Esophagus muscularis mucosa (tissue), 4 donors: ENCODE results near the gene POLK. TPM values are rescaled to one million over a fixed set of nuclear protein-coding genes. Genes with fewer than 3 reads are reported as not detected.

Experiments
- DNase-seq: peaks from one replicate; pipeline ENCODE4 v3.0.0-alpha.2; 2017; ENCODE audit errors: extremely low spot score
- H3K27ac ChIP-seq, 4 donors: fragments of 200-600 bp; sonication (generic); replicated peaks in 1 of 4; 1 replicate in 3 of 4; 2 replicates in 1 of 4; pipeline ENCODE4 v1.5.1; 2016 to 2019; ENCODE audit warnings: mild to moderate bottlenecking in 1 of 4
- H3K27me3 ChIP-seq, 4 donors: fragments of 200-600 bp; sonication (generic); one replicate each; pipeline versions ENCODE4 v1.5.1 to v1.6.0; 2016 to 2019
- H3K36me3 ChIP-seq, 4 donors: fragments of 200-600 bp; sonication (generic); one replicate each; pipeline ENCODE4 v1.5.1; 2016 to 2019
- H3K4me1 ChIP-seq, 4 donors: fragments of 200-600 bp; sonication (generic); one replicate each; pipeline ENCODE4 v1.5.1; 2016 to 2019
- H3K4me3 ChIP-seq, 4 donors: fragments of 200-600 bp; sonication (generic); 1 replicate in 2 of 4; 2 replicates in 2 of 4; pipeline ENCODE4 v1.5.1; 2016 to 2019; ENCODE audit warnings: mild to moderate bottlenecking in 4 of 4, moderate library complexity in 1 of 4
- H3K9me3 ChIP-seq, 4 donors: fragments of 200-600 bp; sonication (generic); 1 replicate in 3 of 4; 2 replicates in 1 of 4; pipeline ENCODE4 v1.5.1; 2016 to 2019
- CTCF ChIP-seq, 3 experiments: fragments of 200-600 bp in 2 of 3; fragments of 450-650 bp in 1 of 3; sonication (generic) in 2 of 3; IDR thresholded peaks; one replicate each; pipeline ENCODE4 v1.5.1; 2017 to 2019; ENCODE audit warnings: antibody characterized with exemption in 3 of 3, mild to moderate bottlenecking in 2 of 3, moderate library complexity in 1 of 3
- EP300 ChIP-seq: sonication (generic); formaldehyde crosslinking; IDR thresholded peaks from one replicate; pipeline ENCODE4 v1.6.1; 2017; ENCODE audit warnings: antibody characterized with exemption
- POLR2A ChIP-seq: fragments of 450-650 bp; IDR thresholded peaks from one replicate; pipeline ENCODE4 v1.6.1; 2017; ENCODE audit warnings: antibody characterized with exemption, moderate library complexity, mild to moderate bottlenecking, low read depth
- POLR2AphosphoS5 ChIP-seq, 2 donors: sonication (generic); formaldehyde crosslinking; IDR thresholded peaks; one replicate each; pipeline ENCODE4 v1.6.1; 2017; ENCODE audit warnings: antibody characterized with exemption in 2 of 2
- WGBS: methylation state at CpG from one replicate; pipeline ENCODE4 v1.1.5; 2018; 5-methylcytosine and 5-hydroxymethylcytosine counted together
- intact Hi-C: fragments of 100-400 bp; cut with DNase I; formaldehyde crosslinking; loops from one replicate; pipeline ENCODE4 v1.15.1; 2023
- total RNA-seq, 4 donors: library from RNA; depleted of rRNA; stranded (reverse); fragments of >200 nt; gene quantifications; one replicate each; pipeline versions ENCODE4 v1.1.0 to v1.2.1, GENCODE V29; 2016

Gene POLK
- total RNA-seq, 4 donors from 2014 or later, result 22.6 to 37.0 (median 32.3) TPM

- Histone ChIP-seq H3K36me3 (no peaks in the 10 kb centered on the region), H3K27ac (no peak overlapping the region), H3K4me1 (peaks cover 16 to 37% (median 31%) of the 10 kb centered on the region in 4 donors), H3K9me3 (peaks cover 0 to 10% (median 5%) of the 10 kb centered on the region in 4 donors), H3K4me3 (no peak overlapping the region), H3K27me3 (no peaks in the 10 kb centered on the region)
- intact Hi-C loops, result no loop called here
- no peak for DNase-seq
- TF ChIP-seq EP300 (no peak), POLR2A (no peak), POLR2AphosphoS5 (IDR thresholded peaks at IDR 0.05) (no peak), CTCF (IDR thresholded peaks at IDR 0.05) (no peak)
- 100% methylated on average over 2 of the region's 2 CpGs for WGBS
Measured at GRCh38 chr5:75534734-75535133, 23.0 kb downstream of the POLK start.

GRCh38 chr5:75536147-75536546 is 24.5 kb downstream of the POLK start:
- Histone ChIP-seq H3K4me1 (peaks cover 16 to 39% (median 31%) of the 10 kb centered on the region in 4 donors), H3K9me3 (peaks cover 0 to 10% (median 5%) of the 10 kb centered on the region in 4 donors), H3K4me3 (no peak overlapping the region), H3K27me3 (no peaks in the 10 kb centered on the region), H3K36me3 (peaks cover 0 to 9% (median 0%) of the 10 kb centered on the region in 4 donors), H3K27ac (no peak overlapping the region)
- TF ChIP-seq EP300 (no peak), CTCF (IDR thresholded peaks at IDR 0.05) (no peak), POLR2AphosphoS5 (IDR thresholded peaks at IDR 0.05) (no peak), POLR2A (no peak)
- no peak for DNase-seq
- 90% methylated on average over 2 of the region's 3 CpGs for WGBS
- intact Hi-C loops, result no loop called here

- peaks cover 0 to 10% (median 5%) of the 10 kb centered on the region in 4 donors for H3K9me3 ChIP-seq
Measured at GRCh38 chr5:75536694-75537360, 25.1 kb downstream of the POLK start.

GRCh38 chr5:75538211-75538610 is 26.5 kb downstream of the POLK start:
- H3K4me1 ChIP-seq, result peaks cover 16 to 39% (median 31%) of the 10 kb centered on the region in 4 donors
- H3K27me3 ChIP-seq, result no peaks in the 10 kb centered on the region
- H3K27ac ChIP-seq, result no peak overlapping the region
- TF ChIP-seq POLR2A (no peak), EP300 (no peak), CTCF (IDR thresholded peaks at IDR 0.05) (no peak), POLR2AphosphoS5 (IDR thresholded peaks at IDR 0.05) (no peak)
- 39% methylated on average over 1 of the region's 1 CpG for WGBS
- intact Hi-C loops, result no loop called here
- DNase-seq, result no peak
- peaks cover 0 to 10% (median 0%) of the 10 kb centered on the region in 4 donors for H3K36me3 ChIP-seq
- H3K4me3 ChIP-seq, result no peak overlapping the region
- peaks cover 0 to 10% (median 5%) of the 10 kb centered on the region in 4 donors for H3K9me3 ChIP-seq

More at GRCh38 chr5:75536694-75537360, 25.1 kb downstream of the POLK start:
- Histone ChIP-seq H3K27ac (no peak overlapping the region), H3K4me3 (no peak overlapping the region), H3K36me3 (peaks cover 0 to 10% (median 0%) of the 10 kb centered on the region in 4 donors), H3K4me1 (peaks cover 16 to 39% (median 31%) of the 10 kb centered on the region in 4 donors), H3K27me3 (no peaks in the 10 kb centered on the region)
- intact Hi-C loops, result no loop called here
- WGBS, result 93% methylated on average over 3 of the region's 6 CpGs
- DNase-seq, result no peak
- TF ChIP-seq CTCF (IDR thresholded peaks at IDR 0.05) (no peak), POLR2AphosphoS5 (IDR thresholded peaks at IDR 0.05) (no peak), POLR2A (no peak), EP300 (no peak)
